Measurements from ENCODE around the gene PDCD6IP.

DNA sequence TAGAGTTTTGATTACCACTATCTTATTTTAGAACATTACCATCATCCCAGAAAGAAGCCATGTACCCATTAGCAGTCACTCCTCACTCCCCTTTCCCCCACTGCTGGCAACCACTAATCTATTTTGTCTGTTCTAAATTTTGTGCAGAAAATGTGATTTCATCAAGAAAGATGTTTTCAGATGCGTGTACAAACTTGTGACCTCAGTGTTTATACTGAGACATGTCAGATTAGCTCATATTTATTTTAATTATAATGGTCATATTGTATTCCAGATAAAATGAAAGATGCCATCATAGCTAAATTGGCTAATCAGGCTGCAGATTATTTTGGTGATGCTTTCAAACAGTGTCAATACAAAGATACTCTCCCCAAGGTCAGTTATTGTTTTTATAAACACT is 27.8 kb downstream of the PDCD6IP start:
- TF ChIP-seq CTCF (IDR thresholded peaks at IDR 0.05) (no peak), POLR2A (IDR thresholded peaks at IDR 0.05) (no peak)

Measured in adrenal gland (tissue), 5 donors.